DMS53 (cell line): Measurements from ENCODE around the gene CCNI2.

ENCODE experiments used
- DNase-seq: peaks from one replicate; lab custom pipeline; 2025; lab: John Stamatoyannopoulos, UW

CCNI2 gene

DNA sequence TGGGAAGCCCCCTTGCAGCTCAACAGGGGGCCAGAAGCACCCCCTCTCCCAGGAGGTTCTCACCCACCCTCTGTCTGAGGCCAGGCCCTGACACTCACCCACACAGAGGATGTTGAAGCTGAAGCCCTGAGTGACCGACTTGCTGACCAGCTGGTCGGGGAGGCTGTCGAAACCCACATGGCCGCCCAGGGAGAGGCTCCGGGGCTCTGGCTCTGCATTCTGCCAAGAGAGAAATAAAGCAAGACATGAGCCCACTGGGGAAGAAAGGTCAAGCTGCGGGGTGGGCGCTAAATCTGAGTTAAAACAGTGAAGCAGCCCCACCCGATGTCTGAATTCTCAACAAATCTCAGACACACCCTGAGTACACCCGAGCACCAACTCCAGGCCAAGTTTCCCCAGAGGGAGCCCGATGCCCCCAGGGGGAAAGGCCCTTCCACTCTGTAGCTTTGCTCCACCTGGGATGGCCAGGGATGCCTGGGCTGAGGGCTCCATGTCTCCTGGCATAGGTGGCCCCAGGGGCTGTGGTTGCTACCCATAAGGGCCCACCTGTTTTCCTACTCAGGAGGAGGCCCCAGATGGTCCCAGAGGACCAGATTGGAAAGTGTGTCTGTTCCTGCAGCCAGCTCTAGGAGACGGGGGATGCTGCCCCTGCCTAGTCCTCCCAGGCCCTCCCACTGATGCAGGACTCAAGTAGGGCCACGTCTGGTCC lies 18.2 kb downstream of the CCNI2 start:
- DNase-seq: no peak

DNA sequence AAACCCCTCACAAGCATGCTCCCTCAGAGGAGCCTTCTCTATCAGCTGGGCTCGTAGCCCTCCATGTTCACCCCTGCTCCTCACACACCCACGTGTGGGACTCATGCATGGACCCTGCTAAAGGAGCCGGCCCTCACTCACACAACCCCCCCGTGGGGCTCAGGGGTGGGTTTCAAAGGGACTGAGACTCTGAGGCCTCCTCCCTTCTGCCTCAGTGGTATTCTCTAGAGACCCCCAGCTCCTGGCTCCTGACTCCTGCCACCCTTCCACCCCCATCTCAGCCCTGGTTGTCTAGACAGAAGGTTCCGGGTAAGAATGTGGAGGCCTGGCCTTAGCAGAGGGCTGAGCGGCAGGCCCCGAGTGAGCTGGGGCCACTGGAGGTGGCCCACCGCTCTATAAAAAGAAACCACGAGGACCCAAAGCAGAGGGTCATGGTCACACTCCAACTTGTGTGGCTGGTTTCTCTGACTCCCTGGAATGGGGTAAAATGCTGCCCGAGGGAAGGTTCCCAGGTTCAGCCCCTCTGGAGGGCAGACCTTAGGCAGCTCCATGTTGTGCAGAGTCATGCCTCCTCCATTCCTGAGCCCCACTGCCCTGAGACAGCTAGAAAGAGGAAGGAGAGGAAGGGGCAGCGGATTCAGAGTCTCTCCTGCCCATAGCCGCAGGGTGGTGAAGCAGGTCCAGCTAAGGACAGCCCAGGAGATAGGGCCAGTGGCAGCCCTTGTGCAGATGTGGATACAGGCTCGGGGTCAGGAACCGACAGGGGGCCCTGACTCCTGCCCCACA lies 19.0 kb downstream of the CCNI2 start:
- DNase-seq: no peak

DNA sequence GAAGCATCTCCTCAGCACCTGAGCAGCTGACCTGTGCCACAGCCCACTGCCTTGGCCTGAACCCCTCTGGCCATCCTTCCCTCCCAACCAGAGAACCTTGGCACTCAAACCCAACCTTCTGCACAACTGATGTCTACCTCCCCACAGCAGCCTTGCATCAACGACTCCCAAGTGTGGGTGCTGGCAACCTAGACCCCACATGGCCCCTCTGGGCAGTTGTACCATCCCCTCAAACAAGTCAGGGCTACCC lies 19.5 kb downstream of the CCNI2 start:
- DNase-seq: no peak

DNA sequence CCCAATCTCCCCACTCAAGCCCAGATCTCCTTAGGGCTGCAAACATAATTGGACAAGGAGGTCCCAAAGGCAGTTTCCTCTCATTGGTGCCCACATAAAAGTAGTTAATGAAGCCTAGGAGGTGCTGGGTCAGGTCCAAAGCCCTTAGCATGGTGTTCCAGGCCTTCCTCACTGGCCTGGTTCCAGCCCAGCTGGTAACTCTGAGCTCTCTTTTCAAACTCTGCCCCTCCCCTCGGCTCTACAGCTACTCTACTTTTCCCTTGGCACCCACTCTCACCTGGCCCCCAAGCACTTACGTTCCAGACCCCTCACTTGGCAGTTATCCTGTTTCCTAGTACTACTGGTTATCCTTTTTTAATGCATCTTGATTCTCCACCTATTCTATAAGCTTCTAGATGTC lies 19.9 kb downstream of the CCNI2 start:
- DNase-seq: no peak

DNA sequence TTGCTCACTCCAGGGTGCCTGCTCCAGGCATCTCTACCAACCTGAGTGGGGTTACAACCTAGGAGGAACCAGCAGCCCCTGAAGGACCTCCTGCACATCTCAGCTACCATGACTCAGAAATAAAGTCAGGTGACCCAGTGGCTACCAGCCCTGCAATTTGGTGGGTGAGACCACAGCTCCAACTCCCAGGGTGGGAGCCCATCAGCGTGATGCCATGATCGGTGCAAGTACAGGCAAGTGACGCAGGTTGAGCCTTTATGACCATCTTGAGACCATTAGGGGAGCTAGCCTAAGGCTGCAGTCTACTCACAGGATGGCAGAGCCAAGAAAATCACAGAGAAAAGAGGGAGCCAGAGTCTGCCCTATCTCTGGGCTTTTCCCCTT lies 21.3 kb downstream of the CCNI2 start:
- DNase-seq: no peak

DNA sequence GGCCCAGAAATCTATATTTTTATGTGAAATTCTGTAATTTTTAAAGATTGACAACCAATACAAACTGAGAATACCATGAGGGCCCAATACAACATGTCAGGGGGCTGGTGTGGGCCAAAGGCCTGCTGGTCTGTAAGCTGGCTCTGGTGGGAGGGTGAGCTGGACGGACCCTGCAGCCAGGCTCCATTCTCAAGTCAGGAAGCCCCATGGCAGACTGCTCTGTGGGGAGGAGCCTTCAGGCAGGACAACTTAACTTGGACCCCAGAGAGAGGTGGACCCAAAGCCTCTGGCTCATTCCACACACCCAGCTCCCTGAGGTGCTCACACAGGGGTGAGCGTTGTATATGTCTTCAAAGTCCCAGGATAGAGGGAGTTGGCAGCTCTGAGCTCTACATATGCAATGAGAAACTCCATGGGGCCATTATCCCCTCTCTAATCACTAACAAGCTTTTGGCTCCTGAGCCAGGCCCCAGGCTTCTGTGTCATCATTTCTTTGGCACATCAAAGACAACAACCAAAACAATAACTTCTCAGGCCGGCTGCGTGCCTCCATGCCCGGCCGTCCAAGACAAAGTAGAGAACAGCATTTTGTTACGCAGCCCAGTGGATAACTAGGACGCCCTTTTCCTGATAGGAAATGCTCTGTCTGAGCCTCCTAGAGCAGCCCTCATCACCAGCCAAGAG lies 23.4 kb downstream of the CCNI2 start:
- DNase-seq: no peak

DNA sequence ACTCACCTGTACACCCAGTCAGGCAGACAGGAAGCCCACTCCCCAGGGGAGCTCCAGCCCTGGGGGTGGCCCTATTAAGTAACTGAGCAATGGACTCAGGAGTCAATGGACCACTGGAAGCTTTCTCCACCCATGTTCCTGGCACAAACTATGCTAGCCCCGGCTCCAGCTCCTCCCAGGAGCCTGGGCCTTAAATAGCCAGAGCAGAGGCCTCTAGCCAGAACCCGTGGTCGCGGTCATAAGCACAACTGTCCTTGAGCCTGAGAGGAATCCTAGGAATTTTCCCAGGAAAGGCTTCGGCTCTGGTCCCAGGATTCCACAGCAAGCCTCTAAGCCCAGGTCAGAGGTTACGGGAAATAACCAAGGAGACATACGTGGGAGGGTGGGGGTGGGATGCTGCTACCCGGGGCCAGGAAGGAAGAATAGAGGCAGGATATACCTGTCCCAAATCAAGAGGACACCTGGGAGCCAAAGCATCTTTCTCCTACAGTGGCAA lies 24.3 kb downstream of the CCNI2 start:
- DNase-seq: no peak

DNA sequence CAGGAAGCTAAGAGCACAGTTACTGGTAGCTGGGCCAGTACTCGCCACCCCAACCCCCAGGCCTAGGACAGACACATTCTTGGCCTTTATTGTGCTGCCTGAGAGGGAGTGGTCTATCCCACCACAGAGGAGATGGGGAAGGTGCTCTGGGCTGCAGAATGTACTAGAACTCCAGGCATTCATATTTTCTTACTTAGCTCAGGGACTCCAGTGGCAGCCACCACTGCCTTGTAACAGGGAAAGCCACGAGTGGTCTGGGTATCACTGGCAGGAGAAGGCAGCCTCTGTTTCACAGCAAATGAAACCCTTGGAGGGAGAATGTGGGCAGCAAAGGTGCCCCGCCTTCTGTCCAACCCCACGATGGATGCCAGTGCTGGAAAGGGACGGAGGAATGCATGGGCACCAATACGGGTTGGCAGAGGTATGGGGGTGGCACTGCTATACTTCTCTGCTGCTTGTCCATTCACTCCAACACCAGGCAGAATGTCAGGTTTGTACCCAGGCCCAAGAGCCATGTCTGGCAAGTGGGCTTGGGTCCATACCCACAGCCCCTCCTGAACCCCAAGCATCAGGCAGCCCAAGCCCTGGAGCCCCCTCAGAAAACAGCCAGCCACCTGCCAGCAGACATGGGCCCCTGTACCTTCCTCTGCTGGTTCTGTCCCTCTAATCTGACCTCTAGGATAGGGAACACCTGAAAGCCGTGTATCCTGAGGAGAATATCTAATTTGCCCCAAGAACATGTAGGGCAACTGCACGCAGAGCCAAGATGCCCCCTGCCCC lies 25.3 kb downstream of the CCNI2 start:
- no peak for DNase-seq

DNA sequence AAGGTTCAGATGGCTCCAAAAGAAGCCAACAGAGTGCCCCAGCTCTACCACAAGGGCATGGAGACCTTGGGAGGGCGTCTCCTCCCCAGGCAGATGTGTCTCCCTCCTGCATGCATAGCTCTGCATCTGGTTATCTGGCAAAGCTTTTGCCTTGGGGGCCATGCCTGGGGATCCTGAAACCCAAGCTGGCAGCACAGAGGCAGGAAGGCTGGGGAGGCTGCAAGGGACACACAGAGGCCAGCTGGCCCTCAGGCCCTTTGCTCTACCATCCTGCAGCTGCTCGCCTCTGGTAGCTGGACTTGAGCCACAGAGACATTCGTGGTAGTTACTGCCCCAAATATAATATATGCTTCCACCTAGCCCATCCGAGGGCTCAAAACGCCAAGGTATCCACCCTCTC lies 25.9 kb downstream of the CCNI2 start:
- no peak for DNase-seq

DNA sequence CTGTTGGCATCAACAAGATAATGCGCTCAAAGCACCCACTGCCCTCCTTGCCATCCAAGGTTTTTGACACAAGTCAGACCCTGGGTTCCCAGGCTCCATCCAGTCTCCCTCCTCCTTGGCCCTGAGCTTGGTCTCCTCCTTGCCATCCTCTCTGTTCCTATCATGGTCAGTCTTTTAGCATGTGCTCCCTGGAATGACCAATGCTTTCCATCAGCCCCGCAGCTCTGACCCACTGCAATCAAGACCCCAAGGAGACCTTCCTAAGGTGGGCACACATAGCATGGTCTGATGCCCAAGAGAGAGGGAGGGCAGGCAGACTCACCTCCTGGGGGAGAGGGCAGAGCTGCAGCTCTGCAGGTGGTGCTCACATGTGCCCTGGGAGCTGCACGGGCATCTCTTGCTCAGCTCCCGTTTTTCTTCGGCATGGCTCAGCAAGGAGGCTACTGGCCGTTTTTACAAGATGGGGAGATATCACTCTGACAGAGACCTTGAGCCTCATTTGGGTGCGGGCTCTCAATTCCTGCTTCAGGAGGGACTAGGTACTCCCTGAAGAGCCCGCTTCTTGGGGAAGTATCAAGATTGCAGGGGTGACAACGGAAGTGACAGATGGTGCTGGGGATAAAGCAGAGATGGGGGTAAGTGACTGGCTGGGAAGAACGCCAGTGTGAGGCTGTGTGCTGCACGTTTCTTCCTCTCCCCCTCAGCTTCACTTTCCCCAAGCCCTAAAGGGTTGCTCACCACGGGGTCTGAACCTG lies 26.6 kb downstream of the CCNI2 start:
- no peak for DNase-seq

DNA sequence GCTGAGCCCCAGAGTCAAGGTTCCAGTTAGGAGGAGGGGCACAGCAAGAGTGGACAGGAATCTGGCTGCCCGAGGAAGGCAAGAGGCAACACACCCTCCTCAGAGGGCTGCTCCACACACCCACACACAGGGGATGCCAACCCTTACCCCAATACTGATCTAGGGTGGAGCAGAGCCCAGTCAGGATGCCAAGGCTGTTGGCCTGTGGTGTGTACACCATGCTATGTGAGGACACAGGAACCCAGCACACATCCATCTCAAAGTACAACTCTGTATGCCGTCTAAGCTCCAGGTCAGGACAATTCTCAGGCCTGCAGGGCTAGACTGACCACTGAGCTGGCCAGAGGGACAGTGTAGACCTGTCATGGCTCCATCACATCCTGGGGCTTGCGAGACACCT lies 27.2 kb downstream of the CCNI2 start:
- no peak for DNase-seq

DNA sequence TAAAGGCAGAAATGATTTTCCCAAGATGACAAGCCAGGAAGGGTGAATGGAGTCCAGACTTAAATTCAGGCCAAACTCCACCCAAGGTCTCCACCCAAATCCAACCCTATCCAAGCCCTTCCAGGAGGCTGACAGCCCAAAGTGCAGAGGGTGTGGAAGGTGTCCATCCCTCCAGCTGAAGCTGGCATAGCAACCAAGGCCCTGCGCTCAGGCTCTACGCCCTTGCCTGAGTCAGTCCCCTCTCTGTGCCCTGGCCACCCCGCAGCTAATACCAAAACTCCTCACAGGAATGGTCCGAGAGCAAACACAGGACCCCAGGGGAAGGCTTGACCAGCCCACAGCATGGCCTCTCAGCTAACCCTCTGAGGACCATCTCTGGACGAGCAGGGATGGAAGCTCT lies 27.7 kb downstream of the CCNI2 start:
- no peak for DNase-seq

DNA sequence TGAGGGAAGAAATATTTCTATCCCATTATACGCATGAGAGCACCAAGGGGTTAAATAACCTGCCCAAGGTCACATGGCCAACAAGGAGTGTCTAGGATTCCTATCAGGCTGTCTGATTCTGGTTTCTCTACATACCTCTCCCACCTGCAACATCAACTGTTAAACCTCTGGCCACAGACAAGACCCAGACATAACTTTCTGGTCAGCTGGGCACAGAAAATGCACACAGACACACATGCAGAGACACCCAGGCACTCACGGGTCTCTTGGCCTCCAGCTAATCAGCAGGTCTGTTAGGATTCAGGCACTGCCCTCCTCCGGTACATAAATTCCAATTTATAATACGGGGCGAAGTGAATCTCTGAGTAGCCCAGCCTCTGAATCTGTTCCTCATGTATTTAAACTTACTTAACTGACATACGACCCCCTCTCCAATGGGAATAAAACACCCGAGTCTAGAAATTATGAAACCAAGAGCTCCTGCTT lies 28.3 kb downstream of the CCNI2 start:
- no peak for DNase-seq

DNA sequence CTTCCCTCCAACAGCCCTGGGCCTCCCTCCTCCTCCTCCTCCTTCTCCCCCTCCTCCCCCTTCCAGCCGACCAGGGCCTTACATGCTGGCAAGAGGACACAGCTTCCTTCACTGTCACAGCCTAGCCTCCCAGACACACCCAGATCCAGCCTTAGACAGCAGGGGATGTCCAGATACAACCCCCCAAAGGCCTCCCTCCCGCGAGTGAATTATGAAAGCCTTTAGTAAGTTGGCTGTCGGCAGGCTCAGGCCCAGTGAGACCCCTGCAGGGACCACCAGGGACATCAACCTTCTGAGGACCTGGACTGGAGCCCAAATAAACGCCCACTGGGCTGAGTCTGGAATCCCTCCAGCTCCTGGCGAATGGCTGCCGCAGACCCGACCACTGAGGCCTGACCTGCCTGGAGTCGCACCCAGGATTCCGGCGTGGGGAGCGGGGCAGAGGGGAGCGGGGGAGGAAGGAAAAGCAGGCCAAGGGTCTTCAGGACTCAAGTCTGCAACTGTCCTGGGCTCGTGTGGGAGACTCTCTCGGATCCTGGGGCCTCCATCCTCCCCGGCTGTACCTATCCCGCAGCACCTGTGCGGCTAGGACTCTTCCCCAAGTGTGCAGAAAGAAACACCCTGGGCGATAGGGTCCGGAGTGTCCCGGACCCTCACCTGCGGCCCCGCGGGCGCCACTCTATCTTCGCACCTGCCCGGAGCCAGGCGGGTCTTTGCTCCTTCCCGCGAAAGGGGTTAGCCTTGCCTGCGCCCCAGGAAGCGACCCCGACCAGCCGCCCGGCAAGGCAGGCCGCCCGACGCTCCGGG lies 29.1 kb downstream of the CCNI2 start:
- peak; percentile 45 for DNase-seq

DNA sequence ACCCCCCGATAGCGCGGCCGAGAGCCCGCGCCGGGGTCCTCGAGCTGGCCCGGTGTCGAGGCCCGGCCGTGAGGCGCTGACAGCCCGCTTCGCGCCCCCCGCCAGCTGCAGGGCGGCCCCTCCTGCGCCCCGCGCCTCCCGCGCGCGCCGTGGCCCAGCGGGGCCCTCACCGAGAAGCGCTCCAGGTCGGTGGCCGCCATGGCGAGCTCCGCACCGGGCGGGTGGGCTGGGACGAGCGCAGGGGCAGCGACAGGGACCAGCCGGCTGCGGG lies 29.6 kb downstream of the CCNI2 start:
- no peak for DNase-seq

DNA sequence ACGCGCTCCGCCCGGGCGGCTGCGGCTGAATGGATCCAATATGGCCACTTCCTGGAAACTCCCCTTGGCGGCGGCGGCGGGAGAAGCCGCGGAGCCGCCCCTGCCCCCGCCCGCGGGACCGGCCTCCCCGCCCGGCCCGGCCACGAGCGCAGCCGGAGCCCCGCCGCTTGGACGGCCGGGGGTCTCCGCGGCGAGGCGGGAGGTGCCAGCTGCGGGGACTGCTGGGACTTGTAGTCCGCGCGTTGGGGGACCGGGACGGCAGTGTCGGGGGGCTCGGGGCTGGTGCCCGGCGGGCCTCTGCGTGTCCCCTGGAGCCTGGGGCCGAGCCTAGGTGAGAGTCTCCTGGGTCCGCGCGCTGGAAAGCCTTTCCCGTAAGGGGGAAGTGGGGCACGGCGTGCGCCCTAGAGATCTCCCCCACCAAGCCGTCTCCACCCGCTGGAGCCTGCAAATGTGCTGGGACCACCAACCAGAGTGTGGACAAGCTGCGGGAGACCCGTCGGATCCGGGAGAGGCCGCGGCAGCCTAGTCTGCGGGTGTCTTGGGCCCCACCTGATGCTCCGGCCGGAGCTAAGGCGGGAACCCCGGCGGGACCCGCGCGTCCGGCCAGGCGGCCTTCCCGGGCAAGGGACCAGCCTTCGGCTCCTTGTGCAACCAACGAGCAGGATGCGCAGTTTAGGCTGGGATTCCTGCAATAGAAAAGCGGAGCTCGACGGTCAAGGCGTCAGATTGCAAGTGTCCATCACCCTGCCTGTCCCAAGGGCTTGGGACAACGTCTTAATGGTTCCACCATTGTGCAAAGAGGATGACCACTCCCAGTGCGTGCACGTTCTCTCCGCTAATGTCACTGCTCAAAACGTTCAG lies 30.2 kb downstream of the CCNI2 start, which contains the start of gene SEPTIN8:
Gene SEPTIN8, minus strand, starts transcription at position 31 of the 861 bp plus-strand sequence. CDS start 102 bp downstream, outside the sequence.
- DNase-seq: peak; percentile 68

DNA sequence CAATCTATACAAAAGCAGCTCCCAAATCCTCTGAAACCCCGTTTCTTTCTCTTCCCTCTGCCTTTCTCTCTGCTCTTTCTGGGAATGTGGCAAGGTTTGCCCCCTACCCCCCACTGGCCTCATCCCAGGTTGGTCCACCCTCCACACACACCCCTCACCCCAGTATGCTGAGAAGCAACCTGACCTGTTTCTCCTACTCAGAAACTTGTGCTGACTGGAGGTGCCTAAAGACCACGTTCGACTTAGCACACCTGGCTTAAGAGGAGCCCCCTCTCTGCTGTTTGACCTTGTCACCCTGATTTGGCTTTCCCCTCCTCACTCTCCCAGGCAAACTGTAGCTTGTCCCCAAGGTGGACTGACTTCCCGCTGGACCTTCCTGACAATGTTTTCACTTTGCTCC lies 30.9 kb downstream of the CCNI2 start:
- DNase-seq: no peak

DNA sequence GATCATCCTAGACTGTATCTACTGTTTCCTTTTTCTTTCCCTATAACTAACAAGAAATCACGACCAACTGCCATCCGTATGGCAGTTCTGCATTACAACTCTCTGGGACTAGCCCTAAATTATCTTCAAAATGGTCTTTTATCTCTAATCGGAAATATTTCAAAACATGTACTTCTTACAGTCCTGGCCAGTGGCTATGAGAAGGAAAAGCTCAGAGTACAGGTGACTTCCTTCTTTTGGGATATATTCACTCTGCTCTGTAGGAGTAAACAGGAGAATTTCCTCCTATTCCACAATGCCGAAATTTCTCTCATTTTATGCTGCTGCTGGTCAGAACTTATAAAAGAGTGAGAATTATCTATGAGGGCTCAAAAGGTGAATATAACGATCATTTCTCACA lies 31.6 kb downstream of the CCNI2 start:
- DNase-seq: no peak

DNA sequence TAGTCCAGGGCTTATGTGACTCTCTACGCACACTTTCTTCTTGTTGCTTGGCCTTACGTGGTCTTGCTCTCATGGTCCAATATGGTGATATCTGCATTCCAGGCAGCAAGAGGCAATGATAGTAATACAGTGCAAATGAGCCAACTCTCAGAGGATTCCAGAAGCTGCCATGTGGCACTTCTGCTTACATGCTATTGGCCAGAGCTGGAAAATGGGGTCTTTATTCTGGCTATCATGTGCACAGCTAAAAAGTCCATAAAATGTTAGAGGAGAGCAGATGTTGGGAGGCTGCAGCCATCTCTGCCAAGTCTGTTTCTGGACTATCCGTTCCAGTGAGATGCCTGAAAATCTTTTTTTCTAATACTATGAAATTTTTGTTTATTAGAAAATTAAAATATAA lies 32.7 kb downstream of the CCNI2 start:
- no peak for DNase-seq

DNA sequence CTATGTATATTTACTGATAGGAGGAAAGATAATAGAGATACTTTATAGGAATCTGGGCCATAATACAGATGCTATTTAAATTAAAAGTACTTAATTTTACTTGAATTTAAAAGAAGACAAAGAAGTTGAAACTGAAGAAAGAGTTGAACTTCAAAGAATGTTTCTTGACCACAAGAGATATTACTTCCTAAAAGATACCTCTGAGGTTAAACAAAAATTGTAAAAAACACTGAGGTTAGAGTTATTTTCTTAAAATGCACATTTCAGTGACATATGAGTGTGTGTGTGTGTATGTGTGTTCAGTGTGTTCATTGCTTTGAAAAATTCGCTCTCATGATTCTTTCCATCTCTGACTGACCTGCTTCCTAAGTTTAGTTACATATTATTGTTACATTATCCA lies 33.4 kb downstream of the CCNI2 start:
- DNase-seq: no peak
